Measurements from ENCODE around the gene DDX11.
"Not testable (repeated sequence)": the region's sequence is repeated elsewhere in the genome, so short reads cannot be mapped to it uniquely, and the experiment has no call there.

DDX11 gene

GRCh38 chr12:31105668-31106067, 32.0 kb downstream of the DDX11 start:
- H3K27ac ChIP-seq: no peak overlapping the region
- TF ChIP-seq ZFX (IDR thresholded peaks at IDR 0.05) (no peak), CTCF (conservative IDR thresholded peaks at IDR 0.05) (no peak)

GRCh38 chr12:31106101-31106803, 32.6 kb downstream of the DDX11 start:
- TF ChIP-seq ZFX (IDR thresholded peaks at IDR 0.05) (no peak), CTCF (conservative IDR thresholded peaks at IDR 0.05) (no peak)
- H3K27ac ChIP-seq: no peak overlapping the region

DNA sequence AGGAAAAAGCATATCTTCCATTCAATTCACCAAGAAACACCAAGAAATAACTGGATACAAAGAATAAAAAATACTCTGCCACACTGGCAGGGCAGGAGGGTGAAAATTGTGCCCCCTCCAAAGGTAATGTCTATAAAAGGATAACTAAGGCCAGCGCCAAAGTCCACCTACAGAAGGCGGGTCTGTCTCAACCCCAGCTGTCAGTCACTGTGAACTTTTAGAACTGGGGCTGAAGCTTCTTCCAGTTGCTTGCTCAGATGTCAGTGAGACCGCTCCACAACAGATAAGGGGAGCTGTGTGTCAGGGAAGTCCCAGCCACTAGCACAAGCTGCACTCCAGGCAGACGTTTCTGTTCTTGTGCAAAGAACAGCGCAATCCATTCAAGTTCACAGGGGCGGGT, 36.1 kb downstream of the DDX11 start:
- H3K27ac ChIP-seq: not testable (repeated sequence)

GRCh38 chr12:31110263-31110662, 36.6 kb downstream of the DDX11 start:
- H3K27ac ChIP-seq: not testable (repeated sequence)

GRCh38 chr12:31115092-31115601, 41.5 kb downstream of the DDX11 start:
- not testable (repeated sequence) for H3K27ac ChIP-seq

DNA sequence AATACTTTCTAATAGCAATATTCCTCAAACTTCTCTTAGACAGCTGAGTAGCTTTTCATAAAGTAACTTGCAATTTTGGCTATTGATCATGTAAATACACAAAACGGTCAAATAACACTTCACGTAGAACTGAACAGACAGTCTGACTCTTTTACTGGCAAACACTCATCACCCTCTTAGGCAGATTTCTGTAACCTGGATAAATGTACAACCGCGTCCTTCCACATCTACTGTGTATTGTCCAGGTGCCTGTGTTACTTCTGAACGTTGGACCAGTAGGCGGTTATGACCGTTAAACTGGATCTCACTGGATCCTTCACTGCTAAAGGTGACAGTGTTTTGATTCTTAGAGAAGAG, 43.2 kb downstream of the DDX11 start:
- H3K27ac ChIP-seq: not testable (repeated sequence)

DNA sequence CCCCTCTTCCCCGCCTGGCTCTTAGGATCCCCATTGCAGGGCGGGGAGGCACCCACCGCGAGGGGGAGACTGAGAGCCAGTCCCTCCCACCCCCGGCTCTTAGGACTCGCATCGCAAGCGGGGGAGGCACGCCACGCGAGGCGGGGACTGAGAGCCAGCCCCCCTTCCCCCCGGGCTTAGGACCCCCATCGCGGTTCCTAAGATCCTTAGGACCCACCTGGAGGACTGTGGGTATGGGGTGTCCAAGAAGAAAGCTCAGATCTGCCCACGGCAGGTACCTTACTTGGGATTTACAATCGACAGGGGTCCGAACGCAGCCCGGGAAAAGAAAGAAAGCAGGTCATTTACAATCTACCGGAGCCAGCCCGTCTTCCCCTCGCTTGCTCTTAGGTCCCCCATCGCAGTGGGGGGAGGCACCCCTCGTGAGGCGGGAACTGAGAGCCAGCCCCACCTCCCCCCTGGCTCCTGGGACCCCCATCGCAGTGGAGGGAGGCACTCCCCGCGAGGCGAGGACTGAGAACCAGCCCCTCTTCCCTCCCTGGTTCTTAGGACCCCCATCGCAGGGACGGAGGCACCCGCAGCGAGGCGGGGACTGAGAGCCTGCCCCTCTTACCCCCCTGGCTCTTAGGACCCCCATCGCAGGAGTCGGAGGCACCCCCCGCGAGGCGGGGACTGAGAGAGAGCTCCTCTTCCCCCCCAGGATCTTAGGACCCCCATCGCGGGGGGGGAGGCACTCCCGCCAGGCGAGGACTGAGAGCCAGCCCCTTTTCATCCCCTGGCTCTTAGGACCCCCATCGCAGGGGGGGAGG, 43.7 kb downstream of the DDX11 start:
- TF ChIP-seq CTCF (conservative IDR thresholded peaks at IDR 0.05) (peak; percentile 87), ZFX (IDR thresholded peaks at IDR 0.05) (no peak)
- H3K27ac ChIP-seq: no peak overlapping the region; the same call in 1 of the 2 replicates

GRCh38 chr12:31118347-31119191, 44.9 kb downstream of the DDX11 start:
- H3K27ac ChIP-seq: no peak overlapping the region
- no peak for TF ChIP-seq CTCF (conservative IDR thresholded peaks at IDR 0.05)
- TF ChIP-seq ZFX (IDR thresholded peaks at IDR 0.05): no peak

- TF ChIP-seq CTCF (conservative IDR thresholded peaks at IDR 0.05): no peak
- TF ChIP-seq ZFX (IDR thresholded peaks at IDR 0.05): no peak
- no peak overlapping the region for H3K27ac ChIP-seq
Measured at GRCh38 chr12:31119192-31119802, 45.6 kb downstream of the DDX11 start.

All from C4-2B (cell line).